GM10248 (cell line): Measurements from ENCODE around the gene SLX4IP.

ENCODE experiments used
- CTCF ChIA-PET: fragments of 300-600 bp; sonication (Branson Sonifier 250); formaldehyde crosslinking; extraction: SDS; loops from one replicate; lab custom pipeline; 2021; ENCODE audit warnings: antibody characterized with exemption; lab: Yijun Ruan, JAX
- POLR2A ChIA-PET: fragments of 350-650 bp; sonication (Branson Sonifier 250); formaldehyde crosslinking; extraction: SDS; loops from one replicate; lab custom pipeline; 2020; ENCODE audit warnings: antibody characterized with exemption; lab: Yijun Ruan, JAX
- DNase-seq: peaks from one replicate; pipeline ENCODE4 v3.0.0; 2012; ENCODE audit errors: extremely low spot score
- TF ChIP-seq, protein P1 (sequence below): IDR thresholded peaks from 2 replicates; pipeline ENCODE4 v1.5.1; 2012; ENCODE audit warnings: mild to moderate bottlenecking, low read depth; ENCODE audit errors: extremely low read depth, missing control alignments, control extremely low read depth

Gene SLX4IP

GRCh38 chr20:10447028-10447427 lies 11.9 kb downstream of the SLX4IP start:
- TF ChIP-seq, protein P1, sequence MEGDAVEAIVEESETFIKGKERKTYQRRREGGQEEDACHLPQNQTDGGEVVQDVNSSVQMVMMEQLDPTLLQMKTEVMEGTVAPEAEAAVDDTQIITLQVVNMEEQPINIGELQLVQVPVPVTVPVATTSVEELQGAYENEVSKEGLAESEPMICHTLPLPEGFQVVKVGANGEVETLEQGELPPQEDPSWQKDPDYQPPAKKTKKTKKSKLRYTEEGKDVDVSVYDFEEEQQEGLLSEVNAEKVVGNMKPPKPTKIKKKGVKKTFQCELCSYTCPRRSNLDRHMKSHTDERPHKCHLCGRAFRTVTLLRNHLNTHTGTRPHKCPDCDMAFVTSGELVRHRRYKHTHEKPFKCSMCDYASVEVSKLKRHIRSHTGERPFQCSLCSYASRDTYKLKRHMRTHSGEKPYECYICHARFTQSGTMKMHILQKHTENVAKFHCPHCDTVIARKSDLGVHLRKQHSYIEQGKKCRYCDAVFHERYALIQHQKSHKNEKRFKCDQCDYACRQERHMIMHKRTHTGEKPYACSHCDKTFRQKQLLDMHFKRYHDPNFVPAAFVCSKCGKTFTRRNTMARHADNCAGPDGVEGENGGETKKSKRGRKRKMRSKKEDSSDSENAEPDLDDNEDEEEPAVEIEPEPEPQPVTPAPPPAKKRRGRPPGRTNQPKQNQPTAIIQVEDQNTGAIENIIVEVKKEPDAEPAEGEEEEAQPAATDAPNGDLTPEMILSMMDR, result no peak
- ChIA-PET POLR2A (no interaction called here), CTCF (no interaction called here)
- DNase-seq, result peak; percentile 77

- ChIA-PET CTCF (interaction anchor here (1.5 kb wide), 1 partner anchor 14 kb away, joined by 5 read pairs; the partner anchor contains the start of genes MKKS and SLX4IP), POLR2A (no interaction called here)
- TF ChIP-seq, protein P1, result no peak
- DNase-seq, result no peak
These were observed 13.4 kb downstream of the SLX4IP start for GRCh38 chr20:10448270-10449156.

- TF ChIP-seq, protein P1, result no peak
- ChIA-PET POLR2A (no interaction called here), CTCF (interaction anchor here (1.5 kb wide), 1 partner anchor 15 kb away, joined by 5 read pairs; the partner anchor contains the start of genes MKKS and SLX4IP)
- DNase-seq, result no peak
These were observed 14.2 kb downstream of the SLX4IP start for GRCh38 chr20:10449270-10449669.

DNA sequence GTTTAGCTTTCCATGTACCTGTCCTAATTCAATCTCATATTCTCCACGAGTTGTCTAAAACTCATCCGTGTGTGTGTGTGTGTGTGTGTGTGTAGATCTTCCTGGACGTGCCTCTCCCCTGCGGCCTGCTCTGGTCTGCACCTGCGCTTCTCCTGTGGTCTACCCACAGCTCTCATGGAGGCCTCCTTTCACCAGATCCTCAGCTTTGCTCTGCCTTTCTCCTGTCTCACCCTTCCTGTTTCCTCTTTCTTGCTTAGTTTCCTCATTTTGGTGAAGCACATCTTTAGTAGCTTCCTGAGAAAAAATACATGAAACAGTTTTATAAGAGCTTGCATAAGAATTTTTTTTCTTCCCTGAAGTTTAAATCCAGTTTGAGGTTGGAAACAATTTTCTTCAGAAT lies 18.1 kb downstream of the SLX4IP start:
- POLR2A ChIA-PET, result no interaction called here
- TF ChIP-seq, protein P1, result no peak
- CTCF ChIA-PET, result interaction anchor here (0.8 to 3.3 kb wide), 8 partner anchors 15 to 814 kb away, joined by 3 to 15 read pairs (median 4); no protein-coding TSS in a partner anchor
- DNase-seq, result peak; percentile 41

- DNase-seq, result no peak
- ChIA-PET POLR2A (no interaction called here), CTCF (interaction anchor here (0.9 to 3.3 kb wide), 2 partner anchors 16 to 22 kb away, joined by 3 to 15 read pairs; no protein-coding TSS in a partner anchor)
- TF ChIP-seq, protein P1, result no peak
These were observed 19.1 kb downstream of the SLX4IP start for GRCh38 chr20:10454151-10454750.

- no peak for DNase-seq
- POLR2A ChIA-PET, result no interaction called here
- TF ChIP-seq, protein P1, result no peak
- CTCF ChIA-PET, result interaction anchor here (0.8 kb wide), 1 partner anchor 13 kb away, joined by 3 read pairs; no protein-coding TSS in a partner anchor
These were observed 26.4 kb downstream of the SLX4IP start for GRCh38 chr20:10461495-10461894.
